D721Med (cell line): ENCODE data around the gene CIB4.

ENCODE experiments used
- DNase-seq: peaks from one replicate; pipeline ENCODE4 v3.0.0; 2011; ENCODE audit warnings: low spot score; ENCODE audit not compliant: insufficient read length
- FAIRE-seq: peaks from 2 replicates; lab custom pipeline; 2011; peaks lifted over from hg19 to GRCh38; lab: Jason Lieb, UNC
- CTCF ChIP-seq: IDR thresholded peaks from 2 replicates; pipeline ENCODE4 v1.5.1; 2012; ENCODE audit warnings: mild to moderate bottlenecking, control low read depth; ENCODE audit not compliant: insufficient read depth; ENCODE audit errors: missing control alignments

The CIB4 gene

DNA sequence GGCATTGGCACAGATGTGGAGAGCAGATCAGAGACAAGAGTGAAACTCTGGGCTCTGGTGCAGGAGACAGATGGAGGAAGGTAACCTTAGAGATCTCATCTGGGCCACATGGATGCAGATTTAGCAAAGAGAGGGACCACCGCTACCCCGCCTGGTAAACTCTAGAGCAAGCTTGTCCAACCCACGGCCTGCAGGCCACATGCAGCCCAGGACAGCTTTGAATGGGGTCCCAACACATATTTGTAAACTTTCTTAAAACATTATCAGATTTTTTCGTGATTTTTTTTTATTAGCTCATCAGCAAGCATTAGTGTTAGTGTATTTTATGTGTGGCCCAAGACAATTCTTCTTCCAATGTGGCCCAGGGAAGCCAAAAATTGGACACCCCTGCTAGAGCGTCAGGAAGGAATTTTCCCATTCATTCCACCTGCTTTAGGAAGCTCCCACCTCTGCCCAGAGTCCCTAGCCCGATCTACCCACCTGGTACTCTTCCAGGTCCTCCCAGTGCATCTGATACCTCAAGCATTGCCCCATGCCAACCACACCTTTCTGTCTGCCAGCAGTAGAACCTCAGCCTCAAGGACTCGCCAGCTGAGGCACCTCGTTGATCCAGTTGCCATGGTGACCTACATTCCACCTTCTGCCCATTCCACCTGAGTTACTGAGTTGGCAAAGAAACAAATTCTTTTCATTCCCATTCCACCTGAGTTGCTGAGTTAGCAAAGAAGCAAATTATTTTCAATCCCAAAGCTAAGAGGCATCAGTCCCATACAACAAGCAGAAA lies at the start of gene CIB4:
TSS of gene CIB4 (minus strand) at position 586 of the 784 bp plus-strand sequence. CDS start at position 534, 52 bp downstream.
- no peak for DNase-seq
- TF ChIP-seq CTCF: no peak
- no peak for FAIRE-seq

DNA sequence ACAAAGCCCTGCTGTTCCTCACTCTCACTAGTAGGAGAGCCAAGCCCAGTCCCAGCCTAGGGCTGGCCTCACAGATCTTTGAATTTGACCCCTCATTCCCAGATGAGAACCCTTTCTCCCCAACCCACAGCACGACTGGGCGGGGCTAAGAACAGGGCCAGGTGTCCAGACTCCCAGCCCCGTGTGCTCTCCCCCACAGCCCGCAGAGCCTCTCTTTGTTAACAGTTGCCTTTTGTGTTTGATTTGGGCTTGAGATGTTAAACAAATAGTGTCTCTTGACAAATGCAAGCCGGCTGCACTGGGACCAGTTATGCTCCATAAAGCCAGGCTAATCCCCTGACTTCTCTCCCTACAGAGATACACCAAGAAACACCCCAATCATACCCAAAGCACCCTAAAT lies 46.6 kb upstream of the CIB4 start:
- TF ChIP-seq CTCF: no peak
- DNase-seq (no peak), FAIRE-seq (no peak)

DNA sequence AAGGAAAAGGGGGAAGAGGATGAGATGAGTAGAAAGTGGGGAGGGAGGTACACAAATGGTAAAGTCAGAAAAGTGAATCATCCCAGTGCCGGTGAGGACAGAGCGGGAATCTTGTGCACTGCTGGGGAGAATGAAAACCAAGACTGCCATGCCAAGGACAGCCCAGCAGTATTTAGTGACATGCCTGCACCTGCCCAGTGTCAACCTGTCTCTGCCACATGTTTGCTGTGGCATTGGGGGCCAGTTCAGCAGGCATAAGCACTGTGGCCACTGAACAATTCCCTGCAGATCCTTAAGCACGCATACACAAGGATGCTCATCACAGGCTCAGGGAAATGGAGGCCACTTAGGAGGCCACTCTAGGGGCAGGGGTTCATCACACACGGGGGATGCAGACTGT lies 46.2 kb upstream of the CIB4 start:
- no peak for FAIRE-seq
- DNase-seq: no peak
- TF ChIP-seq CTCF: no peak

- TF ChIP-seq CTCF: no peak
- FAIRE-seq: no peak
- no peak for DNase-seq
These were observed 45.0 kb upstream of the CIB4 start for GRCh38 chr2:26685989-26686839.

GRCh38 chr2:26685341-26685740 lies 44.2 kb upstream of the CIB4 start:
- TF ChIP-seq CTCF: no peak
- DNase-seq (no peak), FAIRE-seq (no peak)

- no peak for FAIRE-seq
These were observed 42.4 kb upstream of the CIB4 start for GRCh38 chr2:26683583-26683982.

More at GRCh38 chr2:26683583-26683982, 42.4 kb upstream of the CIB4 start:
- TF ChIP-seq CTCF: peak; percentile 2
- no peak for DNase-seq
